SK-N-SH treated with all-trans-retinoic acid at 6 μM for 48 hours (cell line): ENCODE results near the gene LRRC26.

ENCODE experiments used
- ARNTL ChIP-seq: fragments of 450-650 bp; formaldehyde crosslinking; IDR thresholded peaks from 2 replicates; pipeline ENCODE4 v1.5.0; 2020; ENCODE audit warnings: low read depth, mild to moderate bottlenecking, moderate library complexity, borderline replicate concordance
- ESRRG ChIP-seq: fragments of 250-450 bp; sonication (Bioruptor Pico); IDR thresholded peaks from 2 replicates; pipeline ENCODE4 v1.6.1; 2021; ENCODE audit warnings: mild to moderate bottlenecking
- SNAI2 ChIP-seq: fragments of 250-450 bp; sonication (Bioruptor Pico); IDR thresholded peaks from 2 replicates; pipeline ENCODE4 v1.5.0; 2020; ENCODE audit warnings: mild to moderate bottlenecking, moderate library complexity
- ZC3H10 ChIP-seq: fragments of 250-450 bp; sonication (Bioruptor Pico); IDR thresholded peaks from 2 replicates; pipeline ENCODE4 v1.5.1; 2021; ENCODE audit warnings: mild to moderate bottlenecking, moderate library complexity
- ZFP30 ChIP-seq: fragments of 450-650 bp; formaldehyde crosslinking; IDR thresholded peaks from 2 replicates; pipeline ENCODE4 v1.5.0; 2022; ENCODE audit warnings: mild to moderate bottlenecking, moderate library complexity
- ZNF565 ChIP-seq: fragments of 450-650 bp; formaldehyde crosslinking; conservative IDR thresholded peaks from 2 replicates; pipeline ENCODE4 v1.5.0; 2020; ENCODE audit warnings: low read depth, mild to moderate bottlenecking, moderate library complexity
- TF ChIP-seq, protein P1 (sequence below): fragments of 250-450 bp; sonication (Bioruptor Pico); IDR thresholded peaks from 2 replicates; pipeline ENCODE4 v1.5.1; 2020; ENCODE audit warnings: low read depth, mild to moderate bottlenecking, moderate library complexity
- TF ChIP-seq, protein P2 (sequence below): fragments of 250-450 bp; sonication (Bioruptor Pico); IDR thresholded peaks from 2 replicates; pipeline ENCODE4 v1.8.0; 2020; ENCODE audit warnings: mild to moderate bottlenecking, moderate library complexity, borderline replicate concordance

DNA sequence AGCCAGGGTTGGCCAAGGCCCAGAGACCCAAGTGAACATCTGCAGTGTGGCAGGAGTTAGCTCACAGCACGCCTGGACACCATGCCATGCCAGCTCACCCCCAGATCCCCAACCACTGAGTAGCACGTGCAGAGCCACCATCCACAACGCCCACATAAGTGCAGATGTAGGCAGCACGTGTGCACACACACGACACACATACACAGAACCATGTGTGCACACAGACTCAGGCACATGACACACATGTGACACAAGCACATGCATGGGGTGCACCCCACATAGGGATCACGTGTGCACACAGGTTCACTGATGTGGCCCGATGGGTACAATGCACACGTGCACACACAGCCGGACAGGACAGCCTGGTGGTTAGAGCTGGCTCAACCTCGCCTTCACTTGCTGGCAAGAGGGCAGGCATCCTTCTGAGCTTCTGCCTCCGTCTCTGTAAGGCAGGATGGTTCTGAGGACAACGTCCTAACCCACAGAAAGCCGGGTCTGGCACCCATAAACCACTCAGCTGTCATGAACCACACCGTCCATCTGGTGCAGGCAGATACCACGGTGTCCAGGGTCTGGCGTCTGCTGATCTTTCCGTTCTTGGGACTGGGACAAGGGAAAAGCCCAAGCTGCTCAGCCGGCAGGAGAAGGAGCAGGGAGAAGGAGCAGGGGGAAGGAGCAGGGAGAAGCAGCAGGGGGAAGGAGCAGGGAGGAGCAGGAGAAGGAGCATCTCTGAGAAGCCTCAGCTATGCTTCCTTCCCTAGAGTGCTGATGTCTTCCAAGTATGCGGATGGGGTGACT is 12.0 kb downstream of the LRRC26 start:
- TF ChIP-seq ZFP30 (CRISPR knock-in tag) (no peak), ESRRG (CRISPR knock-in tag) (no peak), ZC3H10 (CRISPR knock-in tag) (no peak), ARNTL (CRISPR knock-in tag) (no peak), ZNF565 (no peak), SNAI2 (CRISPR knock-in tag) (no peak)
- TF ChIP-seq, protein P1, sequence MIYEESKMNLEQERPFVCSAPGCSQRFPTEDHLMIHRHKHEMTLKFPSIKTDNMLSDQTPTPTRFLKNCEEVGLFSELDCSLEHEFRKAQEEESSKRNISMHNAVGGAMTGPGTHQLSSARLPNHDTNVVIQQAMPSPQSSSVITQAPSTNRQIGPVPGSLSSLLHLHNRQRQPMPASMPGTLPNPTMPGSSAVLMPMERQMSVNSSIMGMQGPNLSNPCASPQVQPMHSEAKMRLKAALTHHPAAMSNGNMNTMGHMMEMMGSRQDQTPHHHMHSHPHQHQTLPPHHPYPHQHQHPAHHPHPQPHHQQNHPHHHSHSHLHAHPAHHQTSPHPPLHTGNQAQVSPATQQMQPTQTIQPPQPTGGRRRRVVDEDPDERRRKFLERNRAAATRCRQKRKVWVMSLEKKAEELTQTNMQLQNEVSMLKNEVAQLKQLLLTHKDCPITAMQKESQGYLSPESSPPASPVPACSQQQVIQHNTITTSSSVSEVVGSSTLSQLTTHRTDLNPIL (CRISPR knock-in tag), result no peak
- TF ChIP-seq, protein P2, sequence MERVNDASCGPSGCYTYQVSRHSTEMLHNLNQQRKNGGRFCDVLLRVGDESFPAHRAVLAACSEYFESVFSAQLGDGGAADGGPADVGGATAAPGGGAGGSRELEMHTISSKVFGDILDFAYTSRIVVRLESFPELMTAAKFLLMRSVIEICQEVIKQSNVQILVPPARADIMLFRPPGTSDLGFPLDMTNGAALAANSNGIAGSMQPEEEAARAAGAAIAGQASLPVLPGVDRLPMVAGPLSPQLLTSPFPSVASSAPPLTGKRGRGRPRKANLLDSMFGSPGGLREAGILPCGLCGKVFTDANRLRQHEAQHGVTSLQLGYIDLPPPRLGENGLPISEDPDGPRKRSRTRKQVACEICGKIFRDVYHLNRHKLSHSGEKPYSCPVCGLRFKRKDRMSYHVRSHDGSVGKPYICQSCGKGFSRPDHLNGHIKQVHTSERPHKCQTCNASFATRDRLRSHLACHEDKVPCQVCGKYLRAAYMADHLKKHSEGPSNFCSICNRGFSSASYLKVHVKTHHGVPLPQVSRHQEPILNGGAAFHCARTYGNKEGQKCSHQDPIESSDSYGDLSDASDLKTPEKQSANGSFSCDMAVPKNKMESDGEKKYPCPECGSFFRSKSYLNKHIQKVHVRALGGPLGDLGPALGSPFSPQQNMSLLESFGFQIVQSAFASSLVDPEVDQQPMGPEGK (CRISPR knock-in tag), result no peak
